Measurements from ENCODE around the gene C5AR1. TPM values are rescaled to one million over a fixed set of nuclear protein-coding genes. Genes with fewer than 3 reads are reported as not detected.

The C5AR1 gene
- total RNA-seq, 1 donor from 2014 or later, result not detected

DNA sequence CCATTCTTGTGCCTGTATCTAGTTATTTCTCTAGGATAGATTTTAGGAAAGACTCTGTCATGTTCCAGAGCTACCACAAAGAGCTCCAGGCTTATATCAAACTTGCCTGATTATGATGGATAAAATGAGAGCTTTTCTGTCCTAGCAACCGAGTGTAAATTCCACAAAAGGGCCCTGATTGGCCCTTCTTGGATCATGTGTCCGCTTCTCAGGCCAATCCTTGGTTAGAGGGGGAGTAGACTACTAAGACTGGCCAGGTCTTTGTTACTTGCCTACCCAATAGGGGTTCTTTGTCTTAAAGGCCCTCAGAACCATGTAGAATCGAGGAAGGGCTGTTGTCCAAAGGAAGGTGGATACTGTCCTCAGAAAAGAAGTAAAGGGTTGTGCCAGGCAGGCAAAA, 41.9 kb downstream of the C5AR1 start:
- DNase-seq (ENCODE audit: low read depth), result no peak
- Histone ChIP-seq H3K4me3 (ENCODE audit: low read depth, low read length) (no peak overlapping the region), H3K36me3 (ENCODE audit: control insufficient read depth, insufficient read depth, low read length) (no peaks in the 10 kb centered on the region), H3K27me3 (ENCODE audit: control insufficient read depth, insufficient read depth, low read length) (no peaks in the 10 kb centered on the region)
- TF ChIP-seq, protein P1, sequence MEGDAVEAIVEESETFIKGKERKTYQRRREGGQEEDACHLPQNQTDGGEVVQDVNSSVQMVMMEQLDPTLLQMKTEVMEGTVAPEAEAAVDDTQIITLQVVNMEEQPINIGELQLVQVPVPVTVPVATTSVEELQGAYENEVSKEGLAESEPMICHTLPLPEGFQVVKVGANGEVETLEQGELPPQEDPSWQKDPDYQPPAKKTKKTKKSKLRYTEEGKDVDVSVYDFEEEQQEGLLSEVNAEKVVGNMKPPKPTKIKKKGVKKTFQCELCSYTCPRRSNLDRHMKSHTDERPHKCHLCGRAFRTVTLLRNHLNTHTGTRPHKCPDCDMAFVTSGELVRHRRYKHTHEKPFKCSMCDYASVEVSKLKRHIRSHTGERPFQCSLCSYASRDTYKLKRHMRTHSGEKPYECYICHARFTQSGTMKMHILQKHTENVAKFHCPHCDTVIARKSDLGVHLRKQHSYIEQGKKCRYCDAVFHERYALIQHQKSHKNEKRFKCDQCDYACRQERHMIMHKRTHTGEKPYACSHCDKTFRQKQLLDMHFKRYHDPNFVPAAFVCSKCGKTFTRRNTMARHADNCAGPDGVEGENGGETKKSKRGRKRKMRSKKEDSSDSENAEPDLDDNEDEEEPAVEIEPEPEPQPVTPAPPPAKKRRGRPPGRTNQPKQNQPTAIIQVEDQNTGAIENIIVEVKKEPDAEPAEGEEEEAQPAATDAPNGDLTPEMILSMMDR (IDR thresholded peaks at IDR 0.05; ENCODE audit: insufficient read depth, low read length, poor library complexity, severe bottlenecking), result no peak

DNA sequence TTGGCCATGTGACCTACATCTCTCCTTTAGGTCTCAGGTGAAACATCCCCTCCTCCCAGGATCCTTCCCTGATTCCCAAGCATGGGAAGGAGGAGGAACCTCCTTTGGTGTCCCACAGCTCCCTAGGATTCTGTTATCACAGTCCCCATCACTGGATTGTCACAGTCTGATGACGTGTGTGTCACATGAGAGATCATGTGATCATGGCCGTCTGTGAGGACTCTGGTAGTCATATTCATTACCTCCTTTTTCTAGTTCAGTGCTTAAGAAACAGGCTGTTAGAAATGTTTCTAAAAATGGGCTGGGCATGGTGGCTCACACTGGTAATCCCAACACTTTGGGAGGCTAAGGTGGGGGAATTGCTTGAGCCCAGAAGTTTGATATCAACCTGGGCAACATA, 42.4 kb downstream of the C5AR1 start:
- Histone ChIP-seq H3K27me3 (ENCODE audit: control insufficient read depth, insufficient read depth, low read length) (no peaks in the 10 kb centered on the region), H3K36me3 (ENCODE audit: control insufficient read depth, insufficient read depth, low read length) (no peaks in the 10 kb centered on the region), H3K4me3 (ENCODE audit: low read depth, low read length) (no peak overlapping the region)
- no peak for DNase-seq (ENCODE audit: low read depth)
- TF ChIP-seq, protein P1 (IDR thresholded peaks at IDR 0.05; ENCODE audit: insufficient read depth, low read length, poor library complexity, severe bottlenecking), result no peak

DNA sequence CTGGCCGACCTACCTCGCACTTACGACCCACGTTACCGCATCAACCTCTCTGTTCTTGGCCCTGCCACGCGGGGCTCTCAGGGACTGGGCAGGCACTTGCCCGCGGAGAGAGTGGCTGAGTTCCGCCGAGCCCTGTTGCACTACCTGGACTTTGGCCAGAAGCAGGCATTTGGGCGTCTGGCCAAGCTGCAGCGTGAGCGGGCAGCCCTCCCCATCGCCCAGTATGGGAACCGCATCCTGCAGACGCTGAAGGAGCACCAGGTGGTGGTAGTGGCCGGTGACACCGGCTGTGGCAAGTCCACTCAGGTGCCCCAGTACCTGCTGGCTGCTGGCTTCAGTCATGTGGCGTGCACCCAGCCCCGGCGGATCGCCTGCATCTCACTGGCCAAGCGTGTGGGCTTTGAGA, 43.6 kb downstream of the C5AR1 start:
- peaks cover 3% of the 10 kb centered on the region for H3K36me3 ChIP-seq (ENCODE audit: control insufficient read depth, insufficient read depth, low read length)
- TF ChIP-seq, protein P1 (IDR thresholded peaks at IDR 0.05; ENCODE audit: insufficient read depth, low read length, poor library complexity, severe bottlenecking), result no peak
- H3K4me3 ChIP-seq (ENCODE audit: low read depth, low read length), result no peak overlapping the region
- DNase-seq (ENCODE audit: low read depth), result no peak
- no peaks in the 10 kb centered on the region for H3K27me3 ChIP-seq (ENCODE audit: control insufficient read depth, insufficient read depth, low read length)

DNA sequence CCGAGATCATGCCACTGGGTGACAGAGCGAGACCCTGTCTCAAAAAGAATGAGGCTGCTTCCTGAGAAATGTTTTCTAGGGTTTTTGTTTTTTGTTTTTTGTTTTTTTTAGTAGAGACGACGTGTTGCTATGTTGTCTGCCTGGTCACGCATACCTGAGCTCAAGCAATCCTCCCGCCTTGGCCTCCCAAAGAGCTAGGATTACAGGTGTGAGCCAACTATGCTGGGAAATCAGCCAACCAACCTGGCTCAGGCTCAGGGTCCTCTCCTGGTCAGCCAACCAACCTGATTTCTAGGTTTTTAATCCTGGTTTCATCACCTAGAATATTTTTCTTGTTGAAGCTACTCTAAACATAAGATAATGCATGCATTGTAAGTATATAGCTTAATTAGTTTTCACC, 47.2 kb downstream of the C5AR1 start:
- no peak for DNase-seq (ENCODE audit: low read depth)
- Histone ChIP-seq H3K4me3 (ENCODE audit: low read depth, low read length) (no peak overlapping the region), H3K27me3 (ENCODE audit: control insufficient read depth, insufficient read depth, low read length) (no peaks in the 10 kb centered on the region), H3K36me3 (ENCODE audit: control insufficient read depth, insufficient read depth, low read length) (peaks cover 7% of the 10 kb centered on the region)
- TF ChIP-seq, protein P1 (IDR thresholded peaks at IDR 0.05; ENCODE audit: insufficient read depth, low read length, poor library complexity, severe bottlenecking), result no peak

DNA sequence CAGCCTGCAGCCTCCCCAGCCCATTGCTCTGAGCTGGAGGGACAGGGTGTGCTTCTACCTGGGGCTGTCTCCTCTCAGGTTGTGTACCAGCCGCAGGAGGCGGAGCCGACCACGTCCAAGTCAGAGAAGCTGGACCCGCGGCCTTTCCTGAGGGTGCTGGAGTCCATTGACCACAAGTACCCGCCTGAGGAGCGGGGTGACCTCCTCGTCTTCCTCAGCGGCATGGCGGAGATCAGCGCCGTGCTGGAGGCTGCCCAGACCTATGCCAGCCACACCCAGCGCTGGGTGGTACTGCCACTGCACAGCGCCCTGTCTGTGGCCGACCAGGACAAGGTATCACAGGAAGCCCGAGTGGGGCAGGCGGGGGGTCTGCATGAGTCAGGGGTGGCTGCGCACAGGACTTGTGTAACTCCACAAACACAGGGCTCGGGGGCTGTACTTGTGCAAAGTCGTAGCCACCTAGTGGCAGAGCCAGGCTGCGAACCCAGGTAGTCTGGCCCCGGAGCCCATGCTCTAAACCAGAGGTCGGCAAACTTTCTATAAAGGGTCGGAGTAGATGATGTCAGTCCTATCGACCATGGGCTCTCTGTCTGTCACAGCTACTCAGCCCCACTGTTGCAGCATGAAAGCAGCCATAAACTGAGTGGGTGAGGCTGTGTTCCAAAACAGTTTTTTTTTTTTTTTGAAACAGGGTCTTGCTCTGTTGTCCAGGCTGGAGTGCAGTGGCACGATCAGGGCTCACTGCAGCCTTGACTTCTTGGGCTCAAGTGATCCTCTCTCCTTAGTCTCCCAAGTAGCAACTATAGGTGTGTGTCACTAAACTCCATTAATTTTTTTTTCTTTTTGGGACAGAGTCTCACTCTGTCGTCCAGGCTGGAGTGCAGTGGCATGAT, 48.4 kb downstream of the C5AR1 start:
- H3K4me3 ChIP-seq (ENCODE audit: low read depth, low read length), result no peak overlapping the region
- no peaks in the 10 kb centered on the region for H3K27me3 ChIP-seq (ENCODE audit: control insufficient read depth, insufficient read depth, low read length)
- DNase-seq (ENCODE audit: low read depth), result no peak
- TF ChIP-seq, protein P1 (IDR thresholded peaks at IDR 0.05; ENCODE audit: insufficient read depth, low read length, poor library complexity, severe bottlenecking), result peak; percentile 15
- peaks cover 7% of the 10 kb centered on the region for H3K36me3 ChIP-seq (ENCODE audit: control insufficient read depth, insufficient read depth, low read length)

Data from kidney epithelial cell (primary cell).